ENCODE measurements around the gene NLN. TPM values are rescaled to one million over a fixed set of nuclear protein-coding genes. Genes with fewer than 3 reads are reported as not detected.

The NLN gene
- total and polyA plus RNA-seq, 2 donors from 2014 or later, result 6.2 to 25.0 TPM

DNA sequence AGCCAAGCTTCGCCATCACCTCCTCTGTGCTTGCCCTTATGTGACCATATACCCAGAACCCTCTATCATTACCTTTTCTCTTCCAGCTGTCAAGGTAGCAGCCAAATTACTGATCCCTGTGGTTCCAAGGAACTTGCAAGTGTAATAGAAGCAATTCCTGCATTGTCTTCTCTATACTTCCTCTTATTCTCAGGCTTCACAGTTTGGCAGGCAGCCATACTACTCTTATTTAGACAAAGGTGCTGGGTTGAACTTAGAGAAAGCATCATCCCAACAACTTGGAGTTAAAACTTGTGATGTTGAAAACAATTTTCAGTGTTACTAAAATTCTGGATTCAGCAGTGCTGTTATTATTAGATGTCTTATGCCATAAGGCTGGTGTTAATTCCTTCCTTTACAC lies 93.2 kb downstream of the NLN start:
- intact Hi-C loops (cut with DNase I), result no loop called here
- TF ChIP-seq, protein P1, sequence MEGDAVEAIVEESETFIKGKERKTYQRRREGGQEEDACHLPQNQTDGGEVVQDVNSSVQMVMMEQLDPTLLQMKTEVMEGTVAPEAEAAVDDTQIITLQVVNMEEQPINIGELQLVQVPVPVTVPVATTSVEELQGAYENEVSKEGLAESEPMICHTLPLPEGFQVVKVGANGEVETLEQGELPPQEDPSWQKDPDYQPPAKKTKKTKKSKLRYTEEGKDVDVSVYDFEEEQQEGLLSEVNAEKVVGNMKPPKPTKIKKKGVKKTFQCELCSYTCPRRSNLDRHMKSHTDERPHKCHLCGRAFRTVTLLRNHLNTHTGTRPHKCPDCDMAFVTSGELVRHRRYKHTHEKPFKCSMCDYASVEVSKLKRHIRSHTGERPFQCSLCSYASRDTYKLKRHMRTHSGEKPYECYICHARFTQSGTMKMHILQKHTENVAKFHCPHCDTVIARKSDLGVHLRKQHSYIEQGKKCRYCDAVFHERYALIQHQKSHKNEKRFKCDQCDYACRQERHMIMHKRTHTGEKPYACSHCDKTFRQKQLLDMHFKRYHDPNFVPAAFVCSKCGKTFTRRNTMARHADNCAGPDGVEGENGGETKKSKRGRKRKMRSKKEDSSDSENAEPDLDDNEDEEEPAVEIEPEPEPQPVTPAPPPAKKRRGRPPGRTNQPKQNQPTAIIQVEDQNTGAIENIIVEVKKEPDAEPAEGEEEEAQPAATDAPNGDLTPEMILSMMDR (IDR thresholded peaks at IDR 0.05; ENCODE audit: borderline replicate concordance, extremely low read depth, insufficient read depth), result no peak
- H3K27ac ChIP-seq (ENCODE audit: low read depth in 2 of 2, low read length in 2 of 2), result no peak overlapping the region

DNA sequence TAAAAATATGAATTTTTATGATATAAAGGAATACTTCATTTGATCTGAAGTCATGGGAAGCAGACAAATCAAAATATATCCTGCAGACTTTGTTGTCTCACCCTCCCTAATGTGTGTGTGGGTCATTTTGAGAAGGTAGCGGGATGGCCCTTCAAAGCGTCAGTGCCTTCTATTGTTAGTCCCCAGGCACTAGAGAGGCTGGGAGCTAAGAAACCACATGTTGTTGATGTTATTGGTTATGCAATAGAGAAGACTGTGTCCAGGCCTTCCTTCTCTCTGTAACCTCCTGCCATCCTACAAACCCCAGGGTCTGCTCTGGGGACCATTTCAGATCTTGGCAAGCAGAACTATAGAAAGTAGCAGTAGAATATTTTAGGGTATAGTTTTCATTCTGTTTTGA lies 94.7 kb downstream of the NLN start:
- TF ChIP-seq, protein P1 (IDR thresholded peaks at IDR 0.05; ENCODE audit: borderline replicate concordance, extremely low read depth, insufficient read depth), result no peak
- intact Hi-C loops (cut with DNase I), result no loop called here

More for the DNA sequence above, 93.2 kb downstream of the NLN start:
- FAIRE-seq (no peak), DNase-seq (no peak)
- H3K4me3 ChIP-seq (ENCODE audit: low read length in 3 of 3), result no peak overlapping the region
- H3K4me1 ChIP-seq (ENCODE audit: control insufficient read depth in 2 of 3, insufficient read depth in 2 of 3, low read depth in 1 of 3, low read length in 3 of 3), result peaks cover 0 to 14% (median 0%) of the 10 kb centered on the region in 3 donors
- H3K36me3 ChIP-seq (ENCODE audit: control insufficient read depth in 2 of 3, insufficient read depth in 3 of 3, low read length in 3 of 3), result peaks cover 0 to 1% (median 0%) of the 10 kb centered on the region in 3 donors
- H3K9me3 ChIP-seq (ENCODE audit: control insufficient read depth in 2 of 3, insufficient read depth in 1 of 3, low read length in 3 of 3), result no peaks in the 10 kb centered on the region
- no peak overlapping the region for H3K9ac ChIP-seq (ENCODE audit: low read length in 3 of 3)
- no peaks in the 10 kb centered on the region for H3K27me3 ChIP-seq (ENCODE audit: control insufficient read depth, insufficient read depth, low read length)

DNA sequence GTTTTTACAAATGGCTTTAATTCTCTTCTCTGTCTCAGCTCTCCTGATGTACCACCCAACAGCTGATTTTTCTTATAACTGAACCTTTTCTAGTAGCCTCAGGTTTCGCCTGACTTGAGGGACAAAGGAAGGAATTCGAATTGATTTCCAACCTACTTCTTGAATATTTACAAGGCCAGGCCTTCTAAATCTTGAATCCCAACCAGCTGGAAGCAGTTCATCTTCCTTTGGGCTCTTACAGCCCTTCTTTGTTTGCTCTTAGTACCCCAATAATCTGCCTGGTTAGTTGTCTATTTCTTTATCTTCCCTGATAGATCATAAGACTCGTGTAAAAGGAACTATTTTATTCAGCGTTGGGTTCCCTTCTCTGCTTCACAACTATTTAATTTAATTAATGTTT lies 95.9 kb downstream of the NLN start:
- no peaks in the 10 kb centered on the region for H3K36me3 ChIP-seq (ENCODE audit: control insufficient read depth in 2 of 3, insufficient read depth in 3 of 3, low read length in 3 of 3)
- DNase-seq (no peak), FAIRE-seq (no peak)
- H3K27me3 ChIP-seq (ENCODE audit: control insufficient read depth, insufficient read depth, low read length), result no peaks in the 10 kb centered on the region
- peak overlapping the region; percentile 41 to 45 for H3K27ac ChIP-seq (ENCODE audit: low read depth in 2 of 2, low read length in 2 of 2)
- H3K4me1 ChIP-seq (ENCODE audit: control insufficient read depth in 2 of 3, insufficient read depth in 2 of 3, low read depth in 1 of 3, low read length in 3 of 3), result peaks cover 0 to 14% (median 0%) of the 10 kb centered on the region in 3 donors
- no peak overlapping the region for H3K4me3 ChIP-seq (ENCODE audit: low read length in 3 of 3)
- intact Hi-C loops (cut with DNase I), result no loop called here
- no peak overlapping the region for H3K9ac ChIP-seq (ENCODE audit: low read length in 3 of 3)
- no peaks in the 10 kb centered on the region for H3K9me3 ChIP-seq (ENCODE audit: control insufficient read depth in 2 of 3, insufficient read depth in 1 of 3, low read length in 3 of 3)
- TF ChIP-seq, protein P1 (IDR thresholded peaks at IDR 0.05; ENCODE audit: borderline replicate concordance, extremely low read depth, insufficient read depth), result no peak

More for the DNA sequence above, 94.7 kb downstream of the NLN start:
- Histone ChIP-seq H3K4me1 (ENCODE audit: control insufficient read depth in 2 of 3, insufficient read depth in 2 of 3, low read depth in 1 of 3, low read length in 3 of 3) (peaks cover 0 to 14% (median 0%) of the 10 kb centered on the region in 3 donors), H3K9me3 (ENCODE audit: control insufficient read depth in 2 of 3, insufficient read depth in 1 of 3, low read length in 3 of 3) (no peaks in the 10 kb centered on the region), H3K27me3 (ENCODE audit: control insufficient read depth, insufficient read depth, low read length) (no peaks in the 10 kb centered on the region), H3K4me3 (ENCODE audit: low read length in 3 of 3) (no peak overlapping the region), H3K27ac (ENCODE audit: low read depth in 2 of 2, low read length in 2 of 2) (no peak overlapping the region), H3K9ac (ENCODE audit: low read length in 3 of 3) (no peak overlapping the region), H3K36me3 (ENCODE audit: control insufficient read depth in 2 of 3, insufficient read depth in 3 of 3, low read length in 3 of 3) (no peaks in the 10 kb centered on the region)
- DNase-seq (no peak), FAIRE-seq (no peak)

DNA sequence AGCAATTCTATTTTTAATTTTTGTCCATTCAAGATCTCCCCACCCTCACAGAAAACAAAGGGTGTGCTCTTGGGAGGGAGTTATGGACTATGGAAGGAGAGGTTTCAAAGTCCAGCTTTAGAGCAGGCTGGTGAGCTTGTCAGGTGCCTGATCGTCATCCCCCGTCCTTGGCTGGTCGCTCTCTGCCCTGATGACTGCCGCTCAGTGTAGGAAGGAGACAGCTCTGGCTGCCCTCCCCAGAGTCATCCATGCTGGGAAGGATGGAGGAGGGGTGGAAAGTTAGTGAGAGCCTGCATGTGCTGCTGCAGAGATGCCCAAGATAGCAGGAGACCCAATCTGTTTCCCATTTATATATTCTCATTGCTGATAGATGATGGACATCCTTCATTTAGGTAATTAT lies 96.6 kb downstream of the NLN start:
- Histone ChIP-seq H3K4me3 (ENCODE audit: low read length in 3 of 3) (no peak overlapping the region), H3K9me3 (ENCODE audit: control insufficient read depth in 2 of 3, insufficient read depth in 1 of 3, low read length in 3 of 3) (no peaks in the 10 kb centered on the region), H3K9ac (ENCODE audit: low read length in 3 of 3) (no peak overlapping the region), H3K36me3 (ENCODE audit: control insufficient read depth in 2 of 3, insufficient read depth in 3 of 3, low read length in 3 of 3) (no peaks in the 10 kb centered on the region), H3K4me1 (ENCODE audit: control insufficient read depth in 2 of 3, insufficient read depth in 2 of 3, low read depth in 1 of 3, low read length in 3 of 3) (peaks cover 0 to 14% (median 0%) of the 10 kb centered on the region in 3 donors), H3K27me3 (ENCODE audit: control insufficient read depth, insufficient read depth, low read length) (no peaks in the 10 kb centered on the region), H3K27ac (ENCODE audit: low read depth in 2 of 2, low read length in 2 of 2) (peak overlapping the region in 1 of 2 donors; percentile 44)
- FAIRE-seq, result no peak
- TF ChIP-seq, protein P1 (IDR thresholded peaks at IDR 0.05; ENCODE audit: borderline replicate concordance, extremely low read depth, insufficient read depth), result no peak
- intact Hi-C loops (cut with DNase I), result no loop called here
- peak in 3 of 5 donors; percentile 17 to 51 (median 41) for DNase-seq

Data from kidney (tissue), 14 donors.